K562 (cell line): Measurements from ENCODE around the gene GAPDH. TPM values are rescaled to one million over a fixed set of nuclear protein-coding genes. Genes with fewer than 3 reads are reported as not detected.
A peak's percentile ranks its signal among the peaks of the same experiment; 100 is the strongest.

Experiments used
- AFF1 ChIP-seq, 2 experiments: fragments of 450-650 bp; IDR thresholded peaks; 2 replicates each; pipeline ENCODE4 v1.6.1; 2018; ENCODE audit warnings: mild to moderate bottlenecking in 2 of 2, low read depth in 1 of 2; ENCODE audit not compliant: partially characterized antibody in 2 of 2
- CREB1 ChIP-seq, 2 experiments: sonication (generic) in 1 of 2; formaldehyde crosslinking in 1 of 2; IDR thresholded peaks; 2 replicates each; pipeline versions ENCODE4 v1.6.1 to v1.8.0; 2012 to 2022; ENCODE audit warnings: inconsistent platforms in 1 of 2, mild to moderate bottlenecking in 1 of 2, missing genetic modification reagents in 1 of 2, moderate library complexity in 1 of 2
- ERF ChIP-seq: fragments of 450-650 bp; formaldehyde crosslinking; IDR thresholded peaks from 2 replicates; pipeline ENCODE4 v1.4.0; 2020; ENCODE audit warnings: mild to moderate bottlenecking, mixed read lengths
- HMGXB4 ChIP-seq: sonication (generic); formaldehyde crosslinking; IDR thresholded peaks from 2 replicates; pipeline ENCODE4 v1.8.1; 2023; ENCODE audit warnings: mild to moderate bottlenecking, missing genetic modification reagents
- HNRNPL ChIP-seq: fragments of 200-400 bp; formaldehyde crosslinking; IDR thresholded peaks from 2 replicates; pipeline ENCODE4 v1.6.1; 2017; ENCODE audit warnings: low read depth, mild to moderate bottlenecking, low read length
- LEF1 ChIP-seq: fragments of 450-650 bp; IDR thresholded peaks from 2 replicates; pipeline ENCODE4 v1.6.1; 2016; ENCODE audit warnings: mild to moderate bottlenecking
- MLLT1 ChIP-seq, 2 experiments: fragments of 450-650 bp; IDR thresholded peaks; 2 replicates each; pipeline ENCODE4 v1.6.1; 2016
- MTA3 ChIP-seq: fragments of 450-650 bp; formaldehyde crosslinking; IDR thresholded peaks from 2 replicates; pipeline ENCODE4 v1.6.1; 2017; ENCODE audit warnings: mild to moderate bottlenecking, borderline replicate concordance
- PCBP1 ChIP-seq: fragments of 200-400 bp; formaldehyde crosslinking; IDR thresholded peaks from 2 replicates; pipeline ENCODE4 v1.6.1; 2018; ENCODE audit warnings: mild to moderate bottlenecking, low read depth, low read length; ENCODE audit not compliant: poor library complexity, severe bottlenecking
- POLR2B ChIP-seq: fragments of 450-650 bp; IDR thresholded peaks from 2 replicates; pipeline ENCODE4 v1.6.1; 2018; ENCODE audit warnings: low read depth; ENCODE audit not compliant: partially characterized antibody
- RERE ChIP-seq: sonication (generic); formaldehyde crosslinking; IDR thresholded peaks from 2 replicates; pipeline ENCODE4 v1.8.0; 2023; ENCODE audit warnings: missing genetic modification reagents, mild to moderate bottlenecking, borderline replicate concordance
- polyA plus RNA-seq, 8 experiments: library from polyadenylated mRNA; depleted of rRNA in 4 of 8; stranded (reverse) in 5 of 8; unstranded in 3 of 8; fragments of >200 nt; fragmentation: Nextera tagmentation in 2 of 8; fragmentation: Illumina TruSeq in 1 of 8; extraction: Ambion mirVana in 2 of 8; extraction: Trizol in 1 of 8; gene quantifications; 2 replicates each; pipeline versions ENCODE4 v1.2.1 to v1.2.3, GENCODE V29; 2011 to 2014; ENCODE audit warnings: inconsistent platforms in 1 of 8, missing spikeins in 1 of 8
- total RNA-seq, 7 experiments: library from RNA; depleted of rRNA in 6 of 7; stranded (reverse); fragments of >200 nt in 6 of 7; fragmentation: Illumina TruSeq in 2 of 7; extraction: Trizol in 2 of 7; gene quantifications; 2 replicates each; pipeline versions ENCODE4 v1.2.1 to v1.2.3, GENCODE V29; 2011 to 2021; ENCODE audit warnings: low replicate concordance in 1 of 7

The GAPDH gene
- total and polyA plus RNA-seq, 9 of the 15 experiments (the other 6 are each of a cell fraction or from before 2014, with no cell fraction given), result 2,206 to 6,793 (median 4,217) TPM

GRCh38 chr12:6533923-6534694 lies at the start of gene GAPDH (continued):
- TF ChIP-seq RERE (CRISPR knock-in tag) (peak; percentile 35; the same call in 1 of the 2 replicates), CREB1 (IDR thresholded peaks at IDR 0.05) (peak; percentile 60), CREB1 (CRISPR knock-in tag; IDR thresholded peaks at IDR 0.05) (peak; percentile 40; the same call in 1 of the 2 replicates), HMGXB4 (CRISPR knock-in tag) (peak; percentile 58; the same call in 1 of the 2 replicates), LEF1 (peak; percentile 68; the same call in 1 of the 2 replicates), HNRNPL (peak; percentile 68), MLLT1 (IDR thresholded peaks at IDR 0.05) (no peak), ERF (no peak), PCBP1 (peak; percentile 53), POLR2B (peak; percentile 95), MTA3 (peak; percentile 96; the same call in 1 of the 2 replicates), AFF1 (IDR thresholded peaks at IDR 0.05; ENCODE audit: low read depth in 1 of 2, partially characterized antibody in 2 of 2) (peak in 1 of 2 experiments; percentile 86)
